PFSK-1 (cell line): ENCODE data around the gene STAT3.

Experiments used
- POLR2AphosphoS5 ChIP-seq: IDR thresholded peaks from 2 replicates; pipeline ENCODE4 v1.6.1; 2012; ENCODE audit warnings: low read depth, mild to moderate bottlenecking, control low read depth, low read length, moderate library complexity
- TAF1 ChIP-seq: IDR thresholded peaks from 2 replicates; pipeline ENCODE4 v1.6.1; 2012; ENCODE audit warnings: low read length, control low read depth, borderline replicate concordance; ENCODE audit not compliant: insufficient read depth

DNA sequence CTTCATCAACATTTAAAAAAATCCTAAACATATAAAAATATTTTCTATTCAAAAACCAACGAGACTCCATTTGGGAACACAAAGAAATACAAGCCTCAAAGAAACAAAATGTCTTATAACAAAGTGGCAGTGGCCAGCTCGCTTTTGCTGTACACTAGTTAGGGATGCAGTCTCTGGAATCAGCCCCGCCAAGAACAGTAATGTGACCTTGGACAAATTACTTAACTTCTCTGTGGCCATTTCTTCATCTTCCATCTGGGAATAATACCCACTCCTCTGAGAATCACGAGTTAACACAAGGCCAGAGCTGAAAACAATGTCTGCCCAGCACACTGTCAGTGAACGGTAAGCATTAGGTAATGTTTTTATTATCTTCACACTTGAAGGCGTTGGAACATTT, 117.6 kb downstream of the STAT3 start:
- TF ChIP-seq TAF1 (no peak), POLR2AphosphoS5 (no peak)
